Esophagus squamous epithelium (tissue), 4 donors: ENCODE measurements around the gene MED15.

Source experiments
- POLR2A ChIP-seq, 4 donors: fragments of 450-650 bp; IDR thresholded peaks; one replicate each; pipeline ENCODE4 v1.6.1; 2017; ENCODE audit warnings: antibody characterized with exemption in 4 of 4, mild to moderate bottlenecking in 4 of 4, moderate library complexity in 3 of 4
- TF ChIP-seq, protein P1 (sequence below), 6 experiments: fragments of 450-650 bp in 4 of 6; fragments of 200-600 bp in 2 of 6; sonication (generic) in 2 of 6; IDR thresholded peaks; one replicate each; pipeline ENCODE4 v1.5.1; 2016 to 2019; ENCODE audit warnings: antibody characterized with exemption in 6 of 6, mild to moderate bottlenecking in 4 of 6, moderate library complexity in 4 of 6

DNA sequence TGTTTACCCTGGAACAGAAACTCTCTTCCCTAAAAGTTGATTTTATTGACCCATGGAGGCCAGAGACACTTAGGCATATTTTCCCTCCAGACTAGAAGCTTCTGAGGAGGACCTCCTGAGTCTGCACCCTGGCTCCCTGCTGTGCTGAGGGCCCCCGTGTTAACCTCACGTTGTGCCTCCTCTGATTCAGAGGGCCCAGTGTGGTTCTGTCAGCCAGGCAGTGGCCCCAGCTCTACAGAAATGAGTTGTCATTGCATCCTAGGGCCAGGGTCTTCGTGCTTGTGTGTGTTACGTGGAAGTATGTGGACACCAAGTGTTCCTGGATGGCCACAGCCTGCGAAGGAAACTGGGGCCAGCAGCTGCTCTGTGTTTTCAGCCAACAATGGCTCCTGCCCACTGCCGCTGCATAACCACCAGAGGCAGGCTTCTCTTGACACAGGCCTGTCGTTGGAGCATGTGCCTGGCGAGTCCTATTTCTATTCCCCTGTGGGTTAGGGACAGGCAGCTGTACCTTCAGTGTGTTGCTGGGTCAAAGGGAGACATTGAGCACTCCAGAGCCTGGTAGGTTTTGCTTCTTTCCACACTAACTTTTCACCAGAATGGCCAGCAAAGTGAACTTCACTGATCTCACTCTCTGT is 44.5 kb downstream of the MED15 start:
- TF ChIP-seq, protein P1, sequence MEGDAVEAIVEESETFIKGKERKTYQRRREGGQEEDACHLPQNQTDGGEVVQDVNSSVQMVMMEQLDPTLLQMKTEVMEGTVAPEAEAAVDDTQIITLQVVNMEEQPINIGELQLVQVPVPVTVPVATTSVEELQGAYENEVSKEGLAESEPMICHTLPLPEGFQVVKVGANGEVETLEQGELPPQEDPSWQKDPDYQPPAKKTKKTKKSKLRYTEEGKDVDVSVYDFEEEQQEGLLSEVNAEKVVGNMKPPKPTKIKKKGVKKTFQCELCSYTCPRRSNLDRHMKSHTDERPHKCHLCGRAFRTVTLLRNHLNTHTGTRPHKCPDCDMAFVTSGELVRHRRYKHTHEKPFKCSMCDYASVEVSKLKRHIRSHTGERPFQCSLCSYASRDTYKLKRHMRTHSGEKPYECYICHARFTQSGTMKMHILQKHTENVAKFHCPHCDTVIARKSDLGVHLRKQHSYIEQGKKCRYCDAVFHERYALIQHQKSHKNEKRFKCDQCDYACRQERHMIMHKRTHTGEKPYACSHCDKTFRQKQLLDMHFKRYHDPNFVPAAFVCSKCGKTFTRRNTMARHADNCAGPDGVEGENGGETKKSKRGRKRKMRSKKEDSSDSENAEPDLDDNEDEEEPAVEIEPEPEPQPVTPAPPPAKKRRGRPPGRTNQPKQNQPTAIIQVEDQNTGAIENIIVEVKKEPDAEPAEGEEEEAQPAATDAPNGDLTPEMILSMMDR (IDR thresholded peaks at IDR 0.05) = peak in 2 of 6 experiments; percentile 18 to 20
- no peak for TF ChIP-seq POLR2A (IDR thresholded peaks at IDR 0.05)
